GM12875 (cell line): ENCODE results near the gene TXNIP.

Experiments used
- H3K4me3 ChIP-seq: one replicate; pipeline ENCODE4 v1.5.1; 2011; ENCODE audit warnings: low read depth, low read length, control low read depth
- TF ChIP-seq, protein P1 (sequence below): IDR thresholded peaks from 2 replicates; pipeline ENCODE4 v1.5.1; 2011; ENCODE audit warnings: low read depth, mild to moderate bottlenecking, control low read depth, inconsistent platforms, low read length, moderate library complexity, borderline replicate concordance; ENCODE audit not compliant: insufficient read depth

Gene TXNIP

GRCh38 chr1:145965119-145965744, 31.1 kb downstream of the TXNIP start:
- peak overlapping the region; percentile 63 for H3K4me3 ChIP-seq

GRCh38 chr1:145964328-145965118, 31.9 kb downstream of the TXNIP start, which contains the start of the genes ANKRD34A and POLR3GL:
Gene ANKRD34A (minus strand): TSS chr1:145964575. CDS start chr1:145961759, 2,816 bp downstream.
Gene POLR3GL (plus strand): TSS chr1:145964690. CDS start chr1:145974866, 10,176 bp downstream.
- TF ChIP-seq, protein P1, sequence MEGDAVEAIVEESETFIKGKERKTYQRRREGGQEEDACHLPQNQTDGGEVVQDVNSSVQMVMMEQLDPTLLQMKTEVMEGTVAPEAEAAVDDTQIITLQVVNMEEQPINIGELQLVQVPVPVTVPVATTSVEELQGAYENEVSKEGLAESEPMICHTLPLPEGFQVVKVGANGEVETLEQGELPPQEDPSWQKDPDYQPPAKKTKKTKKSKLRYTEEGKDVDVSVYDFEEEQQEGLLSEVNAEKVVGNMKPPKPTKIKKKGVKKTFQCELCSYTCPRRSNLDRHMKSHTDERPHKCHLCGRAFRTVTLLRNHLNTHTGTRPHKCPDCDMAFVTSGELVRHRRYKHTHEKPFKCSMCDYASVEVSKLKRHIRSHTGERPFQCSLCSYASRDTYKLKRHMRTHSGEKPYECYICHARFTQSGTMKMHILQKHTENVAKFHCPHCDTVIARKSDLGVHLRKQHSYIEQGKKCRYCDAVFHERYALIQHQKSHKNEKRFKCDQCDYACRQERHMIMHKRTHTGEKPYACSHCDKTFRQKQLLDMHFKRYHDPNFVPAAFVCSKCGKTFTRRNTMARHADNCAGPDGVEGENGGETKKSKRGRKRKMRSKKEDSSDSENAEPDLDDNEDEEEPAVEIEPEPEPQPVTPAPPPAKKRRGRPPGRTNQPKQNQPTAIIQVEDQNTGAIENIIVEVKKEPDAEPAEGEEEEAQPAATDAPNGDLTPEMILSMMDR: no peak

More at GRCh38 chr1:145965119-145965744, 31.1 kb downstream of the TXNIP start:
- TF ChIP-seq, protein P1: no peak

GRCh38 chr1:145963265-145964019, 32.9 kb downstream of the TXNIP start:
- TF ChIP-seq, protein P1: no peak
- H3K4me3 ChIP-seq: peak overlapping the region; percentile 63

More at GRCh38 chr1:145964328-145965118, 31.9 kb downstream of the TXNIP start, which contains the start of the genes ANKRD34A and POLR3GL:
- H3K4me3 ChIP-seq: peak within 1 kb of the TSS; percentile 63

GRCh38 chr1:145962157-145963102, 33.9 kb downstream of the TXNIP start:
- peak overlapping the region; percentile 61 for H3K4me3 ChIP-seq
- TF ChIP-seq, protein P1: no peak

- TF ChIP-seq, protein P1: no peak
- peak overlapping the region; percentile 61 for H3K4me3 ChIP-seq
These were observed 34.8 kb downstream of the TXNIP start for GRCh38 chr1:145961425-145962156.
